ENCODE data around the gene FTHL17.

- TF ChIP-seq CTCF (IDR thresholded peaks at IDR 0.05): no peak
- no peak for TF ChIP-seq POLR2A (IDR thresholded peaks at IDR 0.05)
Observed at GRCh38 chrX:31021537-31021936, 50.3 kb downstream of the FTHL17 start.
